ENCODE data around the gene CBX2. TPM values are rescaled to one million over a fixed set of nuclear protein-coding genes. Genes with fewer than 3 reads are reported as not detected.
"Not testable (repeated sequence)": the region's sequence is repeated elsewhere in the genome, so short reads cannot be mapped to it uniquely, and the experiment has no call there.

CBX2 gene
- total RNA-seq, 1 donor from 2014 or later: 4.6 TPM

DNA sequence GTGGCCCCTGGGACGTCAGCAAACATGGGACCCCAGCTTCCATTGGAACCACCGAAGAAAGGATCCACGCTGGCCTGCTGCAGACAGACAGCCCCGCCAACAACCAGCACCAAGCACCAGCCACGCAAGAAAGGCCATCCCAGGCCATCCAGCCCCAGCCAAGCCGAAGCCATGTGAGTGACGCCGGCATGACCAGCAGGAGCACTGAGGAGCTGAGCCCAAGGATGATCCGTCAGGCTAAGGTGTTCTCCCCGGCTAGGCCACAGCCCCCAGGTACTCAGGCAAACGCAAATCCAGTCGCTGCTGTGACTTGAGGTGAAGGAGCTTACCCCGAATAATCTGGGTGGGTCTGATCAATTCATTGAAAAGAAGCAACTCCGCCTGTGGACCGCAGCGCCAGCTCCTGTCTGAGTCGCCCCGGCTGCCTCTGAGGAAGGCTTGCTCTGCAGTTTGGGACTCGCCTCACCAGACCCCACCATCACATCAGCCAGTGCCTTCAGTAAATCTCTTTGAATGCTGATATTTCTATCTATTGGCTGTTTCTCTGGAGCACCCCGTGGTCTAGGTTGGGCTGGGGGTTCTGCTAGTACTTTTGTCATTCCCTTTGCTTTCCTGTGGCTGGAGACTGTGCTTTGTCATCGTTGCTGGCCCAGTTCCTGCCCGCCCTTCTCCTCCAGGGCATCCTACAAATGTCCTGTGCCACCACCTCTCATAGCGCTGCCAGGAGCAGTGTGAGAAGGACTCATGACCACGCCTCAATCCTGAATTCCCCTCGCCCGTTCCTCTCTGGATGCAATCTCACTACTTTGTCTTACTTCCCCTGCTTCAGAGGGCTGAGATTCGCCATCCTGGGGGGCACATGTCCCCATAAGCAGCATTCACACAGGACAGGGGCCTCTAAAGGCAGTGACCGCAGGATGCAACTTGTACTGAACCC is 8.1 kb upstream of the CBX2 start:
- H3K4me3 ChIP-seq: no peak overlapping the region
- H3K9me3 ChIP-seq: no peaks in the 10 kb centered on the region
- DNase-seq (ENCODE audit: low spot score in 2 of 2): no peak
- no peaks in the 10 kb centered on the region for H3K4me1 ChIP-seq
- no peaks in the 10 kb centered on the region for H3K36me3 ChIP-seq
- peaks cover 4% of the 10 kb centered on the region for H3K27me3 ChIP-seq
- TF ChIP-seq, protein P1, sequence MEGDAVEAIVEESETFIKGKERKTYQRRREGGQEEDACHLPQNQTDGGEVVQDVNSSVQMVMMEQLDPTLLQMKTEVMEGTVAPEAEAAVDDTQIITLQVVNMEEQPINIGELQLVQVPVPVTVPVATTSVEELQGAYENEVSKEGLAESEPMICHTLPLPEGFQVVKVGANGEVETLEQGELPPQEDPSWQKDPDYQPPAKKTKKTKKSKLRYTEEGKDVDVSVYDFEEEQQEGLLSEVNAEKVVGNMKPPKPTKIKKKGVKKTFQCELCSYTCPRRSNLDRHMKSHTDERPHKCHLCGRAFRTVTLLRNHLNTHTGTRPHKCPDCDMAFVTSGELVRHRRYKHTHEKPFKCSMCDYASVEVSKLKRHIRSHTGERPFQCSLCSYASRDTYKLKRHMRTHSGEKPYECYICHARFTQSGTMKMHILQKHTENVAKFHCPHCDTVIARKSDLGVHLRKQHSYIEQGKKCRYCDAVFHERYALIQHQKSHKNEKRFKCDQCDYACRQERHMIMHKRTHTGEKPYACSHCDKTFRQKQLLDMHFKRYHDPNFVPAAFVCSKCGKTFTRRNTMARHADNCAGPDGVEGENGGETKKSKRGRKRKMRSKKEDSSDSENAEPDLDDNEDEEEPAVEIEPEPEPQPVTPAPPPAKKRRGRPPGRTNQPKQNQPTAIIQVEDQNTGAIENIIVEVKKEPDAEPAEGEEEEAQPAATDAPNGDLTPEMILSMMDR (IDR thresholded peaks at IDR 0.05): no peak
- intact Hi-C loops (cut with DNase I): no loop called here
- no peak overlapping the region for H3K27ac ChIP-seq

DNA sequence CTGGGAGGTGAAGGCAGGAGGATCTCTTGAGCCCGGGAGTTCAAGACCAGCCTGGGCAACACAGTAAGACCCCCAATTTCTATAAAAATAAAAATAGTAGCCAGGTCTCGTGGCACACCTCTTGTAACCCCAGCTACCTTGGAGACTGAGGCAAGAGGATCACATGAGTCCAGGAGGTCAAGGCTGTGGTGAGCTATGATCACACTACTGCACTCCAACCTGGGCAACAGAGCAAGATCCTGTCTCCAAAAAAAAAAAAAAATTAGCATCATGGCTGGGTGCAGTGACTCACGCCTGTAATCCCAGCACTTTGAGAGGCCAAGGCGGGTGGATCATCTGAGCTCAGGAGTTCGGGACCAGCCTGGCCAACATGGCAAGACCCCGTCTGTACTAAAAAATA is 6.7 kb upstream of the CBX2 start:
- intact Hi-C loops (cut with DNase I): no loop called here
- no peaks in the 10 kb centered on the region for H3K4me1 ChIP-seq
- no peak overlapping the region for H3K27ac ChIP-seq
- peaks cover 4% of the 10 kb centered on the region for H3K27me3 ChIP-seq
- no peaks in the 10 kb centered on the region for H3K36me3 ChIP-seq
- no peak for DNase-seq (ENCODE audit: low spot score in 2 of 2)
- TF ChIP-seq, protein P1 (IDR thresholded peaks at IDR 0.05): no peak
- no peaks in the 10 kb centered on the region for H3K9me3 ChIP-seq
- H3K4me3 ChIP-seq: no peak overlapping the region

DNA sequence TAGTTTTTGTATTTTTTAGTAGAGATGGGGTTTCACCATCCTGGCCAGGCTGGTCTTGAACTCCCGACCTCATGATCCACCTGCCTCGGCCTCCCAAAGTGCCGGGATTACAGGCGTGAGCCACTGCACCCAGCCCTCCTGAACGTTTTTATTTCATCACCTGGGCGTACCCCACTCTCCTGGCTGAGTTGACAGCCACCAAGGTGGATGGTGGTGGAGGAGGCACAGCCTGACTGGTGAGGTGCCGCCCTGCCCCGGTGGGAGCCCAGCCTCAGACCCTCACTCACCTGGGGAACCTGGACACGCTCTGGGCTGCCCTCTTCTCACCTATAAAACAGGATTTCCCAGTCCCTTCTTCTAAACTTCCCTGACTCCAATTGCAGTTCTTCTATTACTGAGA is 5.2 kb upstream of the CBX2 start:
- H3K27me3 ChIP-seq: peaks cover 11% of the 10 kb centered on the region
- intact Hi-C loops (cut with DNase I); H3K27ac ChIP-seq; H3K36me3 ChIP-seq; H3K4me3 ChIP-seq; DNase-seq (ENCODE audit: low spot score in 2 of 2); H3K9me3 ChIP-seq; H3K4me1 ChIP-seq: not testable (repeated sequence)

DNA sequence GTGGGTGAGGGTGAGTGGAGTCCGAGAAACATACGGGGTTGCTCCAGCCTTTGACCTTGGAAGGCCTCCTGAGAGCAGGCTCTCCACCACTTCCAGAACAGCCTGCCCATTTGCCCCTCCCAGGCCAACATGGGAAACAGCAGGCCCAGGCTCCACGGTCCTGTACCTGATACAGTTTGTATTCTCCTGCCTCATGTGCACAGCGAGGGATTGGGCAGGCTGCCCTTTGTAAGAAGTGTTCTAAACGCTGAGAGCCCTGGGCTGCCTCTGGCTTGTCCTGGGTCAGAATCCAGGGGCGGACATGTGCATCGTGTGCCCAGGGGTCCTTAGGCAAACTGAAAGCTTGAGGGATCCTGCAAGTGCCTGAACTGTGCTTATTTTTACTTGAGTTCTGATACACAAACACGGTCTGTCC is 3.4 kb upstream of the CBX2 start:
- Histone ChIP-seq H3K36me3 (no peaks in the 10 kb centered on the region), H3K4me1 (peaks cover 5 to 7% of the 10 kb centered on the region in 2 donors), H3K9me3 (no peaks in the 10 kb centered on the region), H3K27ac (no peak overlapping the region), H3K4me3 (no peak overlapping the region), H3K27me3 (peaks cover 22% of the 10 kb centered on the region)
- TF ChIP-seq, protein P1 (IDR thresholded peaks at IDR 0.05): no peak
- intact Hi-C loops (cut with DNase I): loop anchor here (2.0 kb wide), 1 partner anchor 40 kb away; no protein-coding TSS in a partner anchor
- no peak for DNase-seq (ENCODE audit: low spot score in 2 of 2)

DNA sequence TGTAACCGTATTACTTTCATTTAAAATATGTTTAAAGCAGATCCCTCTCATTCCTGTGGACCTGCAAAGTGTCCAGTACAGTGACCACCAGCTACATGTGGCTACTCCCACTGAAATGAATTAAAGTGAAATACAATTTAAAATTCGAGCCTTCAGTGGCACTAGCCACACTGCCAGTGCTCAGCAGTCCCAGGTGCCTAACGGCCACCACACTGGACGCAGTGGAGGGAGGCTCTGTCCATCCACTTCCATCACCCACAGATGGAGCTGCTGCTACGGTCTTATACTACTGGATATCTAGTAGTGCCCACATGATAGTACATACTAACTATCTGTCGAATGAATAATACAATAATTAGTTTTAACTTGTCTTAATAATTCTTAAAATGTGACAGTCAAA is 2.3 kb upstream of the CBX2 start:
- TF ChIP-seq, protein P1 (IDR thresholded peaks at IDR 0.05): no peak
- Histone ChIP-seq H3K9me3 (no peaks in the 10 kb centered on the region), H3K27ac (no peak overlapping the region), H3K36me3 (no peaks in the 10 kb centered on the region), H3K4me3 (no peak overlapping the region), H3K4me1 (peaks cover 5 to 7% of the 10 kb centered on the region in 2 donors), H3K27me3 (peaks cover 22% of the 10 kb centered on the region)
- intact Hi-C loops (cut with DNase I): loop anchor here (2.0 to 5.0 kb wide), 2 partner anchors 39 to 67 kb away; no protein-coding TSS in a partner anchor
- no peak for DNase-seq (ENCODE audit: low spot score in 2 of 2)

DNA sequence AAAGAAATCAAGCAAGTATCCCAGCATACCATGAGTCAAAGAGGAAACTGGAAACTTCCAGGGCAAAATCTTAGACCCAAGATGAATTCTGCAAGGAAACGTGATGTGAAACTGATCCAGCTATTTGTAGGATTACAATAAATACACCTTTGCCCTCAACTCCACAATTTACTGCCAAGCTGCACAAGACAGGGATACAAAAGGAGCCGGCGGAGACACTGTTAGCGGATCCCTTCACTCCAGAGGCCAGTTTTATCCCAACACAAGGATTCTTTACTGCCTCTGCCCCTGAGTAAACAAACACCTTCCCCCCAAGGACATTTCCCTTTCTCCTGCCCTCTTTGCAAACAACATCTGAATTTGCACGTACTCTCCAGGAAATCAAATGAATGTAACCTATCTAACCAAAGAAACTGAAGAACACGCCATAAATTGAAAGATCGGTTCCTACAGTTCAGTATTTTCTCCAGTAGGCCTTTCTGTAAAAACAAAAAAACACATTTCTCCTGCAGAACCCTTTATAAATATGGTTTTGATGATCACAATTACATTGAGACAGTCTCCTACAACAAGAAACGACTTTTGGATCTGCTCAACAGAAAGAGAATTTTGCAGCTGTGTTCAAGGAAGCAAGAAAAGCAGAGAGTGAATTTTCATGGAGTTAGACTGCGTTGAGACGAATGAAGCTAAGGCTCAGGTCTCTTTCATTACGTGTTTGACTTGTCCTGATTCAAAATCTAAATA is 1.4 kb upstream of the CBX2 start:
- no peaks in the 10 kb centered on the region for H3K9me3 ChIP-seq
- H3K36me3 ChIP-seq: no peaks in the 10 kb centered on the region
- TF ChIP-seq, protein P1 (IDR thresholded peaks at IDR 0.05): no peak
- peaks cover 22% of the 10 kb centered on the region for H3K27me3 ChIP-seq
- peaks cover 5 to 7% of the 10 kb centered on the region in 2 donors for H3K4me1 ChIP-seq
- no peak for DNase-seq (ENCODE audit: low spot score in 2 of 2)
- intact Hi-C loops (cut with DNase I): loop anchor here (5.0 kb wide), 1 partner anchor 66 kb away; no protein-coding TSS in a partner anchor
- H3K27ac ChIP-seq: no peak overlapping the region
- no peak overlapping the region for H3K4me3 ChIP-seq

Data from ascending aorta (tissue), 2 donors.